Measurements from ENCODE around the gene MT1G. TPM values are rescaled to one million over a fixed set of nuclear protein-coding genes. Genes with fewer than 3 reads are reported as not detected.
"Not testable (repeated sequence)": the region's sequence is repeated elsewhere in the genome, so short reads cannot be mapped to it uniquely, and the experiment has no call there.

The MT1G gene
- polyA plus RNA-seq, 3 donors = 31.1 to 90.7 (median 45.7) TPM

- no peak for DNase-seq (ENCODE audit: extremely low read depth in 1 of 11, low read depth in 9 of 11, low spot score in 4 of 11)
Measured at GRCh38 chr16:56630134-56630533, 37.7 kb downstream of the MT1G start.

- DNase-seq (ENCODE audit: extremely low read depth in 1 of 11, low read depth in 9 of 11, low spot score in 4 of 11) = no peak
Measured at GRCh38 chr16:56629531-56629930, 38.3 kb downstream of the MT1G start.

GRCh38 chr16:56628486-56629350, 39.1 kb downstream of the MT1G start:
- no peak for DNase-seq (ENCODE audit: extremely low read depth in 1 of 11, low read depth in 9 of 11, low spot score in 4 of 11)

GRCh38 chr16:56626685-56627084, 41.2 kb downstream of the MT1G start:
- no peak for DNase-seq (ENCODE audit: extremely low read depth in 1 of 11, low read depth in 9 of 11, low spot score in 4 of 11)

- DNase-seq (ENCODE audit: extremely low read depth in 1 of 11, low read depth in 9 of 11, low spot score in 4 of 11) = no peak
Measured at GRCh38 chr16:56625943-56626654, 41.8 kb downstream of the MT1G start.

GRCh38 chr16:56625140-56625942, 42.5 kb downstream of the MT1G start, which contains the start of gene MT1E:
Gene MT1E (plus strand): TSS chr16:56625781. CDS start chr16:56625852, 71 bp downstream.
- DNase-seq (ENCODE audit: extremely low read depth in 1 of 11, low read depth in 9 of 11, low spot score in 4 of 11) = no peak

GRCh38 chr16:56623637-56624036, 44.2 kb downstream of the MT1G start:
- no peak for DNase-seq (ENCODE audit: extremely low read depth in 1 of 11, low read depth in 9 of 11, low spot score in 4 of 11)

GRCh38 chr16:56623184-56623583, 44.7 kb downstream of the MT1G start:
- not testable (repeated sequence) for DNase-seq (ENCODE audit: extremely low read depth in 1 of 11, low read depth in 9 of 11, low spot score in 4 of 11)

- not testable (repeated sequence) for DNase-seq (ENCODE audit: extremely low read depth in 1 of 11, low read depth in 9 of 11, low spot score in 4 of 11)
Measured at GRCh38 chr16:56621665-56622445, 46.0 kb downstream of the MT1G start.

- no peak for DNase-seq (ENCODE audit: extremely low read depth in 1 of 11, low read depth in 9 of 11, low spot score in 4 of 11)
Measured at GRCh38 chr16:56620339-56620897, 47.4 kb downstream of the MT1G start.

- no peak for DNase-seq (ENCODE audit: extremely low read depth in 1 of 11, low read depth in 9 of 11, low spot score in 4 of 11)
Measured at GRCh38 chr16:56618138-56618537, 49.7 kb downstream of the MT1G start.

GRCh38 chr16:56617212-56618085, 50.4 kb downstream of the MT1G start:
- peak in 3 of 11 donors; percentile 51 to 62 (median 54) for DNase-seq (ENCODE audit: extremely low read depth in 1 of 11, low read depth in 9 of 11, low spot score in 4 of 11)

Other genes with a start within 250 kb of the MT1G start
- 100 to 1,000 TPM; 141 to 145 (median 144) TPM for gene AMFR, start 242.5 kb downstream of the MT1G start, polyA plus RNA-seq (ENCODE audit: insufficient read length in 3 of 3)
- gene NUDT21, start 216.7 kb downstream of the MT1G start, polyA plus RNA-seq (ENCODE audit: insufficient read length in 3 of 3) = 100 to 1,000 TPM; 125 to 152 (median 135) TPM
- gene OGFOD1, start 216.5 kb downstream of the MT1G start, polyA plus RNA-seq (ENCODE audit: insufficient read length in 3 of 3) = 10 to 100 TPM; 38.9 to 40.9 (median 39.6) TPM
- 100 to 1,000 TPM in 1 of 3 donors, 10 to 100 TPM in 2; 68.1 to 116 (median 92.6) TPM for gene BBS2, start 148.0 kb downstream of the MT1G start, polyA plus RNA-seq (ENCODE audit: insufficient read length in 3 of 3)
- gene MT4, start 103.0 kb downstream of the MT1G start, polyA plus RNA-seq (ENCODE audit: insufficient read length in 3 of 3) = not detected
- gene MT3, start 78.5 kb downstream of the MT1G start, polyA plus RNA-seq (ENCODE audit: insufficient read length in 3 of 3) = 1 to 10 TPM in 1 of 3 donors, under 1 TPM in 2; 0.84 to 1.3 (median 0.85) TPM
- 10 to 100 TPM; 14.5 to 29.8 (median 25.6) TPM for gene MT2A, start 59.5 kb downstream of the MT1G start, polyA plus RNA-seq (ENCODE audit: insufficient read length in 3 of 3)
- 10 to 100 TPM; 16.0 to 23.9 (median 17.3) TPM for gene MT1E, start 42.3 kb downstream of the MT1G start, polyA plus RNA-seq (ENCODE audit: insufficient read length in 3 of 3)
- under 1 TPM in 1 of 3 donors, not detected in 2; 0.20 TPM for gene MT1M, start 35.4 kb downstream of the MT1G start, polyA plus RNA-seq (ENCODE audit: insufficient read length in 3 of 3)
- gene MT1A, start 29.4 kb downstream of the MT1G start, polyA plus RNA-seq (ENCODE audit: insufficient read length in 3 of 3) = not detected
- not detected for gene MT1B, start 16.2 kb downstream of the MT1G start, polyA plus RNA-seq (ENCODE audit: insufficient read length in 3 of 3)
- 10 to 100 TPM; 48.4 to 77.2 (median 58.2) TPM for gene MT1F, start 10.1 kb downstream of the MT1G start, polyA plus RNA-seq (ENCODE audit: insufficient read length in 3 of 3)
- 10 to 100 TPM in 2 of 3 donors, 1 to 10 TPM in 1; 4.5 to 25.2 (median 12.1) TPM for gene MT1H, start 1.7 kb upstream of the MT1G start, polyA plus RNA-seq (ENCODE audit: insufficient read length in 3 of 3)
- 10 to 100 TPM; 24.8 to 30.2 (median 27.0) TPM for gene MT1X, start 14.4 kb upstream of the MT1G start, polyA plus RNA-seq (ENCODE audit: insufficient read length in 3 of 3)
- gene NUP93, start 62.1 kb upstream of the MT1G start, polyA plus RNA-seq (ENCODE audit: insufficient read length in 3 of 3) = 100 to 1,000 TPM in 1 of 3 donors, 10 to 100 TPM in 2; 82.7 to 106 (median 89.4) TPM
- gene SLC12A3, start 197.1 kb upstream of the MT1G start, polyA plus RNA-seq (ENCODE audit: insufficient read length in 3 of 3) = 10 to 100 TPM; 16.5 to 49.8 (median 20.8) TPM